Measurements from ENCODE around the gene FLVCR1. TPM values are rescaled to one million over a fixed set of nuclear protein-coding genes. Genes with fewer than 3 reads are reported as not detected.
"Not testable (repeated sequence)": the region's sequence is repeated elsewhere in the genome, so short reads cannot be mapped to it uniquely, and the experiment has no call there.

The FLVCR1 gene
- total RNA-seq, 1 donor from 2014 or later = 6.9 TPM

- no peak for TF ChIP-seq CTCF (conservative IDR thresholded peaks at IDR 0.05; ENCODE audit: low read depth, low read length)
- no peak overlapping the region for H3K4me3 ChIP-seq (ENCODE audit: low read depth, low read length)
- DNase-seq (ENCODE audit: low read depth) = no peak
These were observed 22.0 kb downstream of the FLVCR1 start for GRCh38 chr1:212879947-212880690.

GRCh38 chr1:212884592-212884991 lies 26.5 kb downstream of the FLVCR1 start:
- DNase-seq (ENCODE audit: low read depth) = no peak
- TF ChIP-seq CTCF (conservative IDR thresholded peaks at IDR 0.05; ENCODE audit: low read depth, low read length) = no peak
- H3K4me3 ChIP-seq (ENCODE audit: low read depth, low read length) = no peak overlapping the region

- H3K4me3 ChIP-seq (ENCODE audit: low read depth, low read length) = no peak overlapping the region
- DNase-seq (ENCODE audit: low read depth) = no peak
- TF ChIP-seq CTCF (conservative IDR thresholded peaks at IDR 0.05; ENCODE audit: low read depth, low read length) = no peak
These were observed 34.0 kb downstream of the FLVCR1 start for GRCh38 chr1:212892108-212892507.

- TF ChIP-seq CTCF (conservative IDR thresholded peaks at IDR 0.05; ENCODE audit: low read depth, low read length) = no peak
- DNase-seq (ENCODE audit: low read depth) = no peak
- no peak overlapping the region for H3K4me3 ChIP-seq (ENCODE audit: low read depth, low read length)
These were observed 41.8 kb downstream of the FLVCR1 start for GRCh38 chr1:212899845-212900244.

- H3K4me3 ChIP-seq (ENCODE audit: low read depth, low read length) = no peak overlapping the region
- TF ChIP-seq CTCF (conservative IDR thresholded peaks at IDR 0.05; ENCODE audit: low read depth, low read length) = no peak
- DNase-seq (ENCODE audit: low read depth) = no peak
These were observed 43.2 kb downstream of the FLVCR1 start for GRCh38 chr1:212901290-212901689.

GRCh38 chr1:212902054-212902453 lies 44.0 kb downstream of the FLVCR1 start:
- DNase-seq (ENCODE audit: low read depth) = no peak
- no peak overlapping the region for H3K4me3 ChIP-seq (ENCODE audit: low read depth, low read length)
- no peak for TF ChIP-seq CTCF (conservative IDR thresholded peaks at IDR 0.05; ENCODE audit: low read depth, low read length)

GRCh38 chr1:212903664-212904063 lies 45.6 kb downstream of the FLVCR1 start:
- TF ChIP-seq CTCF (conservative IDR thresholded peaks at IDR 0.05; ENCODE audit: low read depth, low read length) = no peak
- no peak overlapping the region for H3K4me3 ChIP-seq (ENCODE audit: low read depth, low read length)
- DNase-seq (ENCODE audit: low read depth) = no peak

- not testable (repeated sequence) for H3K4me3 ChIP-seq (ENCODE audit: low read depth, low read length); DNase-seq (ENCODE audit: low read depth)
These were observed 50.0 kb downstream of the FLVCR1 start for GRCh38 chr1:212908071-212908470.
